GM23338 (cell line): Measurements from ENCODE around the gene RALBP1. TPM values are rescaled to one million over a fixed set of nuclear protein-coding genes. Genes with fewer than 3 reads are reported as not detected.

ENCODE experiments used
- ATAC-seq: fragments of 200-7000 bp; cut with Tn5 transposase; 3 replicates; pipeline ENCODE4 v1.9.1; 2020
- DNase-seq: peaks from one replicate; pipeline ENCODE4 v3.0.0-alpha.2; 2015; ENCODE audit warnings: low spot score
- H2AFZ ChIP-seq: fragments of 200-600 bp; sonication (generic); 2 replicates; pipeline ENCODE4 v1.8.0; 2016; ENCODE audit warnings: antibody characterized with exemption, mild to moderate bottlenecking, moderate library complexity
- H3F3A ChIP-seq: fragments of 200-600 bp; sonication (generic); replicated peaks from 2 replicates; pipeline ENCODE4 v1.8.0; 2017; ENCODE audit warnings: antibody characterized with exemption, mixed run types, low read depth
- H3K27ac ChIP-seq: fragments of 200-600 bp; sonication (generic); 2 replicates; pipeline ENCODE4 v1.6.1; 2016; ENCODE audit warnings: low read depth
- H3K27me3 ChIP-seq: fragments of 200-600 bp; sonication (generic); 2 replicates; pipeline ENCODE4 v1.8.0; 2016; ENCODE audit warnings: mild to moderate bottlenecking, mixed run types, moderate library complexity; ENCODE audit not compliant: insufficient read depth
- H3K36me3 ChIP-seq: fragments of 200-600 bp; sonication (generic); 2 replicates; pipeline ENCODE4 v1.8.0; 2016; ENCODE audit warnings: mild to moderate bottlenecking; ENCODE audit not compliant: insufficient read depth
- H3K4me1 ChIP-seq: fragments of 200-600 bp; sonication (generic); 2 replicates; pipeline ENCODE4 v1.8.0; 2016; ENCODE audit warnings: mild to moderate bottlenecking, moderate library complexity; ENCODE audit not compliant: insufficient read depth
- H3K4me2 ChIP-seq: fragments of 200-600 bp; sonication (generic); 2 replicates; pipeline ENCODE4 v1.7.1; 2017; ENCODE audit warnings: mixed run types
- H3K4me3 ChIP-seq: fragments of 200-600 bp; sonication (generic); 2 replicates; pipeline ENCODE4 v1.6.1; 2016; ENCODE audit warnings: mixed run types
- H3K79me2 ChIP-seq: fragments of 200-600 bp; sonication (generic); replicated peaks from 2 replicates; pipeline ENCODE4 v1.8.0; 2017; ENCODE audit warnings: mild to moderate bottlenecking; ENCODE audit not compliant: insufficient read depth
- H3K9me2 ChIP-seq: fragments of 200-600 bp; sonication (generic); 2 replicates; pipeline ENCODE4 v1.8.0; 2017; ENCODE audit not compliant: insufficient read depth
- H4K20me1 ChIP-seq: fragments of 200-600 bp; sonication (generic); replicated peaks from 2 replicates; pipeline ENCODE4 v1.8.0; 2017; ENCODE audit warnings: mild to moderate bottlenecking; ENCODE audit not compliant: insufficient read depth
- H3K27ac Mint-ChIP-seq: 2 replicates; pipeline ENCODE4 v1.8.0; 2020; ENCODE audit warnings: inconsistent platforms, mild to moderate bottlenecking, moderate library complexity, mixed read lengths
- H3K27me3 Mint-ChIP-seq: 3 replicates; pipeline ENCODE4 v1.8.0; 2022; ENCODE audit warnings: low read depth, mild to moderate bottlenecking, moderate library complexity, mixed read lengths, inconsistent platforms; ENCODE audit not compliant: insufficient read depth, poor library complexity
- H3K36me3 Mint-ChIP-seq: 3 replicates; pipeline ENCODE4 v1.8.0; 2021; ENCODE audit warnings: low read depth, mild to moderate bottlenecking, inconsistent platforms, moderate library complexity, mixed read lengths
- H3K4me1 Mint-ChIP-seq: 3 replicates; pipeline ENCODE4 v1.8.0; 2020; ENCODE audit warnings: mild to moderate bottlenecking, inconsistent platforms, mixed read lengths
- H3K4me3 Mint-ChIP-seq: 3 replicates; pipeline ENCODE4 v1.8.0; 2021; ENCODE audit warnings: moderate library complexity, mild to moderate bottlenecking, inconsistent platforms, mixed read lengths
- H3K9me3 Mint-ChIP-seq: 3 replicates; pipeline ENCODE4 v1.8.0; 2020; ENCODE audit warnings: moderate library complexity, mild to moderate bottlenecking, inconsistent platforms, mixed read lengths
- CREB1 ChIP-seq: fragments of 250-450 bp; sonication (Bioruptor Pico); IDR thresholded peaks from 2 replicates; pipeline ENCODE4 v1.5.0; 2020; ENCODE audit warnings: low read depth, mild to moderate bottlenecking, moderate library complexity
- EZH2 ChIP-seq: fragments of 200-600 bp; sonication (generic); IDR thresholded peaks from one replicate; pipeline ENCODE4 v1.8.0; 2017; ENCODE audit warnings: antibody characterized with exemption, mild to moderate bottlenecking, low read depth; ENCODE audit not compliant: unreplicated experiment
- EZH2phosphoT487 ChIP-seq: fragments of 200-600 bp; sonication (generic); IDR thresholded peaks from one replicate; pipeline ENCODE4 v1.8.1; 2018; ENCODE audit warnings: antibody characterized with exemption; ENCODE audit not compliant: unreplicated experiment
- JUNB ChIP-seq: IDR thresholded peaks from one replicate; pipeline ENCODE4 v1.6.1; 2016; ENCODE audit warnings: antibody characterized with exemption; ENCODE audit not compliant: unreplicated experiment
- NANOG ChIP-seq: IDR thresholded peaks from 2 replicates; pipeline ENCODE4 v1.6.1; 2016; ENCODE audit warnings: antibody characterized with exemption, borderline replicate concordance
- POLR2AphosphoS5 ChIP-seq: IDR thresholded peaks from 2 replicates; pipeline ENCODE4 v1.6.1; 2016; ENCODE audit warnings: antibody characterized with exemption, low read depth
- STAT1 ChIP-seq: IDR thresholded peaks from one replicate; pipeline ENCODE4 v1.6.1; 2016; ENCODE audit warnings: antibody characterized with exemption; ENCODE audit not compliant: unreplicated experiment
- ZNF114 ChIP-seq: fragments of 250-450 bp; sonication (Bioruptor Pico); IDR thresholded peaks from 2 replicates; pipeline ENCODE4 v1.5.0; 2020; ENCODE audit warnings: mild to moderate bottlenecking, moderate library complexity
- ZNF331 ChIP-seq: fragments of 250-450 bp; sonication (Bioruptor Pico); IDR thresholded peaks from 2 replicates; pipeline ENCODE4 v1.5.0; 2020; ENCODE audit warnings: low read depth, mild to moderate bottlenecking, moderate library complexity
- polyA plus RNA-seq: library from polyadenylated mRNA; unstranded; fragments of >200 nt; fragmentation: Nextera tagmentation; extraction: Ambion mirVana; gene quantifications from 2 replicates; pipeline ENCODE4 v1.2.1, GENCODE V29; 2016
- total RNA-seq: library from RNA; depleted of rRNA; stranded (reverse); fragments of >200 nt; shearing (Covaris generic); gene quantifications from 2 replicates; pipeline ENCODE4 v1.2.3, GENCODE V29; 2014
- TF ChIP-seq, protein P1 (sequence below), 2 experiments: fragments of 200-600 bp in 1 of 2; sonication (generic) in 1 of 2; conservative IDR thresholded peaks; 2 replicates each; pipeline versions ENCODE4 v1.5.1 to v1.6.1; 2016 to 2017; ENCODE audit warnings: antibody characterized with exemption in 2 of 2, low read depth in 2 of 2, mild to moderate bottlenecking in 2 of 2, moderate library complexity in 1 of 2
- TF ChIP-seq, protein P2 (sequence below): IDR thresholded peaks from one replicate; pipeline ENCODE4 v1.6.1; 2018; ENCODE audit warnings: antibody characterized with exemption; ENCODE audit not compliant: unreplicated experiment
- TF ChIP-seq, protein P3 (sequence below): IDR thresholded peaks from 2 replicates; pipeline ENCODE4 v1.6.1; 2016; ENCODE audit warnings: antibody characterized with exemption
- TF ChIP-seq, protein P4 (sequence below): fragments of 250-450 bp; sonication (Bioruptor Pico); IDR thresholded peaks from 2 replicates; pipeline ENCODE4 v1.5.0; 2020; ENCODE audit warnings: mild to moderate bottlenecking, moderate library complexity

RALBP1 gene
- total and polyA plus RNA-seq, 2 experiments from 2014 or later: 80.9 to 103 TPM

DNA sequence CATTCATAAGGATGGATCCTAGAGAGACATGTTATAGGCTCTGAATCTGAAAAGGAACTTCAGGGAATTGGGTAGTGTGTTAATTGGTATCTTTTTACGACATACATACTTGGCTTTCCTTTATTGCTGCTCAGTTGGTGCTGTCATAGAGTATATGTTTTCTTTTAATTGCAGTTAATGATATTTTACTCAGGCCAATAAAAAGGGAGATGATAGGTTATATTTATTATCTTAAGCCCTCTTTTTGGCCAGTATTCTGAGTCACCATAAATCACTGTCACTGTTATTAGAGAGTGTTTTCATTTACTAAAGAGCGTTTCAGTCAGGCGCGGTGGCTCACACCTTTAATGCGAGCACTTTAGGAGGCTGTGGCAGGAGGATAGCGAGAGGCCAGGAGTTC is 47.6 kb downstream of the RALBP1 start:
- H2AFZ ChIP-seq: no peak overlapping the region
- ATAC-seq (no peak), DNase-seq (no peak)
- Mint-ChIP-seq H3K36me3 (peaks cover 33% of the 10 kb centered on the region), H3K4me1 (no peaks in the 10 kb centered on the region), H3K27ac (no peak overlapping the region), H3K4me3 (no peak overlapping the region), H3K27me3 (no peaks in the 10 kb centered on the region), H3K9me3 (peaks cover 11% of the 10 kb centered on the region)
- H3K4me2 ChIP-seq: no peak overlapping the region
- H3K27ac ChIP-seq: no peak overlapping the region
- H3F3A ChIP-seq: no peaks in the 10 kb centered on the region
- no peaks in the 10 kb centered on the region for H3K27me3 ChIP-seq
- no peak overlapping the region for H3K4me3 ChIP-seq
- H3K4me1 ChIP-seq: no peaks in the 10 kb centered on the region
- no peaks in the 10 kb centered on the region for H3K9me2 ChIP-seq
- H3K36me3 ChIP-seq: peaks cover 10% of the 10 kb centered on the region
- TF ChIP-seq NANOG: no peak
- no peak for TF ChIP-seq ZNF331 (CRISPR knock-in tag)
- no peak for TF ChIP-seq EZH2
- TF ChIP-seq ZNF114 (CRISPR knock-in tag): no peak
- no peak for TF ChIP-seq POLR2AphosphoS5
- TF ChIP-seq EZH2phosphoT487: no peak
- TF ChIP-seq, protein P1, sequence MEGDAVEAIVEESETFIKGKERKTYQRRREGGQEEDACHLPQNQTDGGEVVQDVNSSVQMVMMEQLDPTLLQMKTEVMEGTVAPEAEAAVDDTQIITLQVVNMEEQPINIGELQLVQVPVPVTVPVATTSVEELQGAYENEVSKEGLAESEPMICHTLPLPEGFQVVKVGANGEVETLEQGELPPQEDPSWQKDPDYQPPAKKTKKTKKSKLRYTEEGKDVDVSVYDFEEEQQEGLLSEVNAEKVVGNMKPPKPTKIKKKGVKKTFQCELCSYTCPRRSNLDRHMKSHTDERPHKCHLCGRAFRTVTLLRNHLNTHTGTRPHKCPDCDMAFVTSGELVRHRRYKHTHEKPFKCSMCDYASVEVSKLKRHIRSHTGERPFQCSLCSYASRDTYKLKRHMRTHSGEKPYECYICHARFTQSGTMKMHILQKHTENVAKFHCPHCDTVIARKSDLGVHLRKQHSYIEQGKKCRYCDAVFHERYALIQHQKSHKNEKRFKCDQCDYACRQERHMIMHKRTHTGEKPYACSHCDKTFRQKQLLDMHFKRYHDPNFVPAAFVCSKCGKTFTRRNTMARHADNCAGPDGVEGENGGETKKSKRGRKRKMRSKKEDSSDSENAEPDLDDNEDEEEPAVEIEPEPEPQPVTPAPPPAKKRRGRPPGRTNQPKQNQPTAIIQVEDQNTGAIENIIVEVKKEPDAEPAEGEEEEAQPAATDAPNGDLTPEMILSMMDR (conservative IDR thresholded peaks at IDR 0.05; ENCODE audit: low read depth in 2 of 2): no peak
- TF ChIP-seq, protein P2, sequence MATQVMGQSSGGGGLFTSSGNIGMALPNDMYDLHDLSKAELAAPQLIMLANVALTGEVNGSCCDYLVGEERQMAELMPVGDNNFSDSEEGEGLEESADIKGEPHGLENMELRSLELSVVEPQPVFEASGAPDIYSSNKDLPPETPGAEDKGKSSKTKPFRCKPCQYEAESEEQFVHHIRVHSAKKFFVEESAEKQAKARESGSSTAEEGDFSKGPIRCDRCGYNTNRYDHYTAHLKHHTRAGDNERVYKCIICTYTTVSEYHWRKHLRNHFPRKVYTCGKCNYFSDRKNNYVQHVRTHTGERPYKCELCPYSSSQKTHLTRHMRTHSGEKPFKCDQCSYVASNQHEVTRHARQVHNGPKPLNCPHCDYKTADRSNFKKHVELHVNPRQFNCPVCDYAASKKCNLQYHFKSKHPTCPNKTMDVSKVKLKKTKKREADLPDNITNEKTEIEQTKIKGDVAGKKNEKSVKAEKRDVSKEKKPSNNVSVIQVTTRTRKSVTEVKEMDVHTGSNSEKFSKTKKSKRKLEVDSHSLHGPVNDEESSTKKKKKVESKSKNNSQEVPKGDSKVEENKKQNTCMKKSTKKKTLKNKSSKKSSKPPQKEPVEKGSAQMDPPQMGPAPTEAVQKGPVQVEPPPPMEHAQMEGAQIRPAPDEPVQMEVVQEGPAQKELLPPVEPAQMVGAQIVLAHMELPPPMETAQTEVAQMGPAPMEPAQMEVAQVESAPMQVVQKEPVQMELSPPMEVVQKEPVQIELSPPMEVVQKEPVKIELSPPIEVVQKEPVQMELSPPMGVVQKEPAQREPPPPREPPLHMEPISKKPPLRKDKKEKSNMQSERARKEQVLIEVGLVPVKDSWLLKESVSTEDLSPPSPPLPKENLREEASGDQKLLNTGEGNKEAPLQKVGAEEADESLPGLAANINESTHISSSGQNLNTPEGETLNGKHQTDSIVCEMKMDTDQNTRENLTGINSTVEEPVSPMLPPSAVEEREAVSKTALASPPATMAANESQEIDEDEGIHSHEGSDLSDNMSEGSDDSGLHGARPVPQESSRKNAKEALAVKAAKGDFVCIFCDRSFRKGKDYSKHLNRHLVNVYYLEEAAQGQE: no peak
- TF ChIP-seq, protein P3, sequence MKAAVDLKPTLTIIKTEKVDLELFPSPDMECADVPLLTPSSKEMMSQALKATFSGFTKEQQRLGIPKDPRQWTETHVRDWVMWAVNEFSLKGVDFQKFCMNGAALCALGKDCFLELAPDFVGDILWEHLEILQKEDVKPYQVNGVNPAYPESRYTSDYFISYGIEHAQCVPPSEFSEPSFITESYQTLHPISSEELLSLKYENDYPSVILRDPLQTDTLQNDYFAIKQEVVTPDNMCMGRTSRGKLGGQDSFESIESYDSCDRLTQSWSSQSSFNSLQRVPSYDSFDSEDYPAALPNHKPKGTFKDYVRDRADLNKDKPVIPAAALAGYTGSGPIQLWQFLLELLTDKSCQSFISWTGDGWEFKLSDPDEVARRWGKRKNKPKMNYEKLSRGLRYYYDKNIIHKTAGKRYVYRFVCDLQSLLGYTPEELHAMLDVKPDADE: no peak
- no peak for TF ChIP-seq CREB1
- TF ChIP-seq, protein P4, sequence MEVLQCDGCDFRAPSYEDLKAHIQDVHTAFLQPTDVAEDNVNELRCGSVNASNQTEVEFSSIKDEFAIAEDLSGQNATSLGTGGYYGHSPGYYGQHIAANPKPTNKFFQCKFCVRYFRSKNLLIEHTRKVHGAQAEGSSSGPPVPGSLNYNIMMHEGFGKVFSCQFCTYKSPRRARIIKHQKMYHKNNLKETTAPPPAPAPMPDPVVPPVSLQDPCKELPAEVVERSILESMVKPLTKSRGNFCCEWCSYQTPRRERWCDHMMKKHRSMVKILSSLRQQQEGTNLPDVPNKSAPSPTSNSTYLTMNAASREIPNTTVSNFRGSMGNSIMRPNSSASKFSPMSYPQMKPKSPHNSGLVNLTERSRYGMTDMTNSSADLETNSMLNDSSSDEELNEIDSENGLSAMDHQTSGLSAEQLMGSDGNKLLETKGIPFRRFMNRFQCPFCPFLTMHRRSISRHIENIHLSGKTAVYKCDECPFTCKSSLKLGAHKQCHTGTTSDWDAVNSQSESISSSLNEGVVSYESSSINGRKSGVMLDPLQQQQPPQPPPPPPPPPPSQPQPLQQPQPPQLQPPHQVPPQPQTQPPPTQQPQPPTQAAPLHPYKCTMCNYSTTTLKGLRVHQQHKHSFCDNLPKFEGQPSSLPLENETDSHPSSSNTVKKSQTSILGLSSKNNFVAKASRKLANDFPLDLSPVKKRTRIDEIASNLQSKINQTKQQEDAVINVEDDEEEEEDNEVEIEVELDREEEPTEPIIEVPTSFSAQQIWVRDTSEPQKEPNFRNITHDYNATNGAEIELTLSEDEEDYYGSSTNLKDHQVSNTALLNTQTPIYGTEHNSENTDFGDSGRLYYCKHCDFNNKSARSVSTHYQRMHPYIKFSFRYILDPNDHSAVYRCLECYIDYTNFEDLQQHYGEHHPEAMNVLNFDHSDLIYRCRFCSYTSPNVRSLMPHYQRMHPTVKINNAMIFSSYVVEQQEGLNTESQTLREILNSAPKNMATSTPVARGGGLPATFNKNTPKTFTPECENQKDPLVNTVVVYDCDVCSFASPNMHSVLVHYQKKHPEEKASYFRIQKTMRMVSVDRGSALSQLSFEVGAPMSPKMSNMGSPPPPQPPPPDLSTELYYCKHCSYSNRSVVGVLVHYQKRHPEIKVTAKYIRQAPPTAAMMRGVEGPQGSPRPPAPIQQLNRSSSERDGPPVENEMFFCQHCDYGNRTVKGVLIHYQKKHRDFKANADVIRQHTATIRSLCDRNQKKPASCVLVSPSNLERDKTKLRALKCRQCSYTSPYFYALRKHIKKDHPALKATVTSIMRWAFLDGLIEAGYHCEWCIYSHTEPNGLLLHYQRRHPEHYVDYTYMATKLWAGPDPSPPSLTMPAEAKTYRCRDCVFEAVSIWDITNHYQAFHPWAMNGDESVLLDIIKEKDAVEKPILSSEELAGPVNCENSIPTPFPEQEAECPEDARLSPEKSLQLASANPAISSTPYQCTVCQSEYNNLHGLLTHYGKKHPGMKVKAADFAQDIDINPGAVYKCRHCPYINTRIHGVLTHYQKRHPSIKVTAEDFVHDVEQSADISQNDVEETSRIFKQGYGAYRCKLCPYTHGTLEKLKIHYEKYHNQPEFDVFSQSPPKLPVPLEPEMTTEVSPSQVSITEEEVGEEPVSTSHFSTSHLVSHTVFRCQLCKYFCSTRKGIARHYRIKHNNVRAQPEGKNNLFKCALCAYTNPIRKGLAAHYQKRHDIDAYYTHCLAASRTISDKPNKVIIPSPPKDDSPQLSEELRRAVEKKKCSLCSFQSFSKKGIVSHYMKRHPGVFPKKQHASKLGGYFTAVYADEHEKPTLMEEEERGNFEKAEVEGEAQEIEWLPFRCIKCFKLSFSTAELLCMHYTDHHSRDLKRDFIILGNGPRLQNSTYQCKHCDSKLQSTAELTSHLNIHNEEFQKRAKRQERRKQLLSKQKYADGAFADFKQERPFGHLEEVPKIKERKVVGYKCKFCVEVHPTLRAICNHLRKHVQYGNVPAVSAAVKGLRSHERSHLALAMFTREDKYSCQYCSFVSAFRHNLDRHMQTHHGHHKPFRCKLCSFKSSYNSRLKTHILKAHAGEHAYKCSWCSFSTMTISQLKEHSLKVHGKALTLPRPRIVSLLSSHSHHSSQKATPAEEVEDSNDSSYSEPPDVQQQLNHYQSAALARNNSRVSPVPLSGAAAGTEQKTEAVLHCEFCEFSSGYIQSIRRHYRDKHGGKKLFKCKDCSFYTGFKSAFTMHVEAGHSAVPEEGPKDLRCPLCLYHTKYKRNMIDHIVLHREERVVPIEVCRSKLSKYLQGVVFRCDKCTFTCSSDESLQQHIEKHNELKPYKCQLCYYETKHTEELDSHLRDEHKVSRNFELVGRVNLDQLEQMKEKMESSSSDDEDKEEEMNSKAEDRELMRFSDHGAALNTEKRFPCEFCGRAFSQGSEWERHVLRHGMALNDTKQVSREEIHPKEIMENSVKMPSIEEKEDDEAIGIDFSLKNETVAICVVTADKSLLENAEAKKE (CRISPR knock-in tag): no peak
- no peak for TF ChIP-seq STAT1
- TF ChIP-seq JUNB: no peak
- H4K20me1 ChIP-seq: no peaks in the 10 kb centered on the region
- H3K79me2 ChIP-seq: no peaks in the 10 kb centered on the region
